Measurements from ENCODE around the gene FAM168A.
"Not testable (repeated sequence)": the region's sequence is repeated elsewhere in the genome, so short reads cannot be mapped to it uniquely, and the experiment has no call there.

Gene FAM168A

GRCh38 chr11:73470036-73470612 is 127.8 kb downstream of the FAM168A start:
- not testable (repeated sequence) for H3K27me3 Mint-ChIP-seq (ENCODE audit: low read depth); H3K4me1 Mint-ChIP-seq (ENCODE audit: low read depth); H3K4me3 Mint-ChIP-seq; H3K36me3 Mint-ChIP-seq (ENCODE audit: low read depth); H3K27ac Mint-ChIP-seq; DNase-seq (ENCODE audit: low spot score); H3K9me3 Mint-ChIP-seq

DNA sequence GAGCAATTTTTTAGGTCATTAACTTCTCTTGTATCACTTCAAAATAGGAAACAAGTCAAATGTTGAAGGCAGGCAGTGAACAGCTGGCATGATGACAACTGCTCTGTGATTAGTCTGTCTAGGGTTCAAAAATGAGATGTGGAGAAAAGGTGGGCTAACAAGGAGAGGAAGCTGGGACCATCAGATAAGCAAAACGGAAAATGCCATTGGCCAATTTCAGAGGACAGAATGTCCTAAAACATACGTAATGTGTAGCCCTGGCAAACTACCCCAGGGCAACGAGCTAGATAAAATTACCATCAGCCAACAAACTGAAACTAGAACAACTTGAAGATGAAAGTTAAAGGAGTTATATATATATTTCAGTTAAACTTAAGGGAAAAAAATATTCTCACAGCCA is 128.5 kb downstream of the FAM168A start:
- H3K9me3 Mint-ChIP-seq = no peaks in the 10 kb centered on the region
- H3K36me3 Mint-ChIP-seq (ENCODE audit: low read depth) = no peaks in the 10 kb centered on the region
- H3K27me3 Mint-ChIP-seq (ENCODE audit: low read depth) = no peaks in the 10 kb centered on the region
- no peak overlapping the region for H3K4me3 Mint-ChIP-seq
- DNase-seq (ENCODE audit: low spot score) = no peak
- no peak overlapping the region for H3K27ac Mint-ChIP-seq
- H3K4me1 Mint-ChIP-seq (ENCODE audit: low read depth) = no peaks in the 10 kb centered on the region

- Mint-ChIP-seq H3K4me3 (no peak overlapping the region), H3K9me3 (no peaks in the 10 kb centered on the region), H3K27me3 (ENCODE audit: low read depth) (no peaks in the 10 kb centered on the region), H3K36me3 (ENCODE audit: low read depth) (no peaks in the 10 kb centered on the region), H3K4me1 (ENCODE audit: low read depth) (no peaks in the 10 kb centered on the region), H3K27ac (no peak overlapping the region)
- DNase-seq (ENCODE audit: low spot score) = no peak
These were observed 129.2 kb downstream of the FAM168A start for GRCh38 chr11:73468590-73469161.

DNA sequence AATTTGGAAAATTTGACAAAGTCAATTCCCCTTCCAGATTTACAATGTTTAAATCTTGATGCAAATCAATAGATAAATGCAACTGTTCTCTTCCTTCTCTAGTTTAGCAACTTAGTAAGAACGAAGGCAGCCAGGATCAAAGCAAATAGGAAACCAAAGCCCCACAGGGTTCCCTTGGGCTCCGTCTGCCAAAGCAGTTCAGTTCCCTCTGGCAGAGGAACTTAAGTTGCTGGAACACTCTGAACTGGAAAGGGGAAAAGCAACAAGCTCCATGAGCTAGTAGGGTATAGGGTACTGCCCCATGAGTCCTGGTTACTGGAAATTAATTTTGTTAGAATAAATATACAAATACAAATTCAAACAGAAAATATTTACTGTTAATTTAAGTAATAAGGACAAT is 130.4 kb downstream of the FAM168A start:
- Mint-ChIP-seq H3K4me1 (ENCODE audit: low read depth) (no peaks in the 10 kb centered on the region), H3K9me3 (no peaks in the 10 kb centered on the region), H3K36me3 (ENCODE audit: low read depth) (no peaks in the 10 kb centered on the region), H3K4me3 (no peak overlapping the region), H3K27ac (no peak overlapping the region), H3K27me3 (ENCODE audit: low read depth) (no peaks in the 10 kb centered on the region)
- DNase-seq (ENCODE audit: low spot score) = no peak

DNA sequence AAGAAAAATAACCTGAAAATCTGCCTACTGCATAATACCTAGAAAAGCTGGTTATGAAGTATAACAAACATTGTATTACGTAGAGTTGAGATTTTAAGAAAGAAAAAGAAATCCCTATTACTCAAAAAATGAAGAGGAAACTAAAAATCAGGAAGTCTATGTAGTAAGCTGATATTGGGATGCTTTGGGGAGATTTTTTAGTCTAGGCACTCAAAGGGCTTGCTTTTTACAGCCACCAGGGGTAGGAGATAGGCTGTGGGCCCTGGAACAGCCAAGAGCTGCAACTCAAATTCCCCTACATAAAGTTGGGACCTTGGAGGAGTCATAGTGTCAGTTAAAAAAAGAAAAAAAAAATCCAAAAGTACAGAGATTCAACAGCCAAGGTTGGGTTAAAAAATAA is 131.3 kb downstream of the FAM168A start:
- peaks cover 7% of the 10 kb centered on the region for H3K4me1 Mint-ChIP-seq (ENCODE audit: low read depth)
- no peaks in the 10 kb centered on the region for H3K9me3 Mint-ChIP-seq
- H3K27me3 Mint-ChIP-seq (ENCODE audit: low read depth) = no peaks in the 10 kb centered on the region
- DNase-seq (ENCODE audit: low spot score) = no peak
- H3K27ac Mint-ChIP-seq = no peak overlapping the region
- H3K4me3 Mint-ChIP-seq = no peak overlapping the region
- H3K36me3 Mint-ChIP-seq (ENCODE audit: low read depth) = no peaks in the 10 kb centered on the region

- no peaks in the 10 kb centered on the region for H3K36me3 Mint-ChIP-seq (ENCODE audit: low read depth)
- H3K4me1 Mint-ChIP-seq (ENCODE audit: low read depth) = peaks cover 9% of the 10 kb centered on the region
- H3K9me3 Mint-ChIP-seq = no peaks in the 10 kb centered on the region
- no peak overlapping the region for H3K4me3 Mint-ChIP-seq
- no peak overlapping the region for H3K27ac Mint-ChIP-seq
- no peaks in the 10 kb centered on the region for H3K27me3 Mint-ChIP-seq (ENCODE audit: low read depth)
- no peak for DNase-seq (ENCODE audit: low spot score)
These were observed 132.0 kb downstream of the FAM168A start for GRCh38 chr11:73465871-73466270.

DNA sequence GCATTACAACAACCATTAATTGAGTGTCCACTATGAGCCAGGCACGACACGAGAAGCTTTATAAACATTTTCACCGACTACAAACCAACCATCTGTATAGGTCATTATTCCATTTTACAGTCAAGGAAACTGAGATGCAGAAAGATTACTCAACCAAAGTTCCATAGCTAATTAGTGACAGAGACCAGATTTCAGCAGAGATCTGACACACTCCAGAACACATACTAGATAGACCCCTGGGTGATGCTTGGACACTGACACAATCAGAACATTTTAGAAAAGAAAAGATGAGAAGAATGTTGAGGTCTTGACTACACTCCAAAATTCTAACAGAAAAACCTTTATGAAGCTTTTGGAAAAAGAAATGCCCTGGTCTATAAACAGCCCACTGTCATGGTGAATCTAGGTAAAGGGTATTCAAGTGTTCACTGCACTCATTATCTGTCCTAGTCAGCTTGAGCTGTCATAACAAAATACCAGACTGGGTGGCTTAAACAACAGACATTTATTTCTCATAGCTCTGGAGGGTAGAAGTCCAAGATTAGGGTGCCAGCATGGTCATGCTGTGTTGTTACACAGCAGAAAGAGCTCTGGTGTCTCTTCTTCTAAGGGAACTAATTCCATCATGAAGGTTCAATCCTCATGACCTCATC is 132.8 kb downstream of the FAM168A start:
- Mint-ChIP-seq H3K4me1 (ENCODE audit: low read depth) (peaks cover 9% of the 10 kb centered on the region), H3K36me3 (ENCODE audit: low read depth) (no peaks in the 10 kb centered on the region), H3K27me3 (ENCODE audit: low read depth) (no peaks in the 10 kb centered on the region), H3K4me3 (no peak overlapping the region), H3K9me3 (no peaks in the 10 kb centered on the region), H3K27ac (no peak overlapping the region)
- no peak for DNase-seq (ENCODE audit: low spot score)

DNA sequence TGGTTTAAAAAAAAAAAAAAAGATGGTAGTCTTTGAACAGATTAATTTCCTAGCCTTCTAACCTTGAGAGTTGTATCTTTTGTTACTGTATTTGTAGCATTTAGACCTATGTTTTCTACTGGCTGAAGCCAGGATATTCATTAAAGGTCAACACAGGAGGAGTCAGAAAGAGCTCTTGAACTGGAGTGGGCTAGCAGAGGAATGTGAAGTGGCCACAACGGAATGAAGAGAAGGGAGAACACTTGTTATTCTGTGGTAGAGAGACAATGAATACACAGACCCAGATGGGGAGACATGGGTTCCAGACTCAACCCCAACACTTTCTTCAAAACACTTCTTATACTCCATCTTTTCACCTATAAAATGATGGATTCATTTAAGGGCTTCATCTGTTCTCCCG is 133.6 kb downstream of the FAM168A start:
- Mint-ChIP-seq H3K9me3 (no peaks in the 10 kb centered on the region), H3K27ac (no peak overlapping the region)
- DNase-seq (ENCODE audit: low spot score) = no peak

GRCh38 chr11:73463359-73463758 is 134.6 kb downstream of the FAM168A start:
- Mint-ChIP-seq H3K36me3 (ENCODE audit: low read depth) (no peaks in the 10 kb centered on the region), H3K4me3 (no peak overlapping the region), H3K27ac (no peak overlapping the region), H3K9me3 (no peaks in the 10 kb centered on the region), H3K27me3 (ENCODE audit: low read depth) (no peaks in the 10 kb centered on the region), H3K4me1 (ENCODE audit: low read depth) (peaks cover 9% of the 10 kb centered on the region)
- DNase-seq (ENCODE audit: low spot score) = no peak

More for the DNA sequence above, 133.6 kb downstream of the FAM168A start:
- H3K4me1 Mint-ChIP-seq (ENCODE audit: low read depth) = peaks cover 9% of the 10 kb centered on the region
- H3K4me3 Mint-ChIP-seq = no peak overlapping the region
- no peaks in the 10 kb centered on the region for H3K27me3 Mint-ChIP-seq (ENCODE audit: low read depth)
- no peaks in the 10 kb centered on the region for H3K36me3 Mint-ChIP-seq (ENCODE audit: low read depth)

GRCh38 chr11:73461964-73462363 is 135.9 kb downstream of the FAM168A start:
- H3K4me1 Mint-ChIP-seq (ENCODE audit: low read depth) = peaks cover 9% of the 10 kb centered on the region
- no peaks in the 10 kb centered on the region for H3K27me3 Mint-ChIP-seq (ENCODE audit: low read depth)
- no peak overlapping the region for H3K4me3 Mint-ChIP-seq
- no peak overlapping the region for H3K27ac Mint-ChIP-seq
- H3K9me3 Mint-ChIP-seq = no peaks in the 10 kb centered on the region
- H3K36me3 Mint-ChIP-seq (ENCODE audit: low read depth) = no peaks in the 10 kb centered on the region
- no peak for DNase-seq (ENCODE audit: low spot score)

DNA sequence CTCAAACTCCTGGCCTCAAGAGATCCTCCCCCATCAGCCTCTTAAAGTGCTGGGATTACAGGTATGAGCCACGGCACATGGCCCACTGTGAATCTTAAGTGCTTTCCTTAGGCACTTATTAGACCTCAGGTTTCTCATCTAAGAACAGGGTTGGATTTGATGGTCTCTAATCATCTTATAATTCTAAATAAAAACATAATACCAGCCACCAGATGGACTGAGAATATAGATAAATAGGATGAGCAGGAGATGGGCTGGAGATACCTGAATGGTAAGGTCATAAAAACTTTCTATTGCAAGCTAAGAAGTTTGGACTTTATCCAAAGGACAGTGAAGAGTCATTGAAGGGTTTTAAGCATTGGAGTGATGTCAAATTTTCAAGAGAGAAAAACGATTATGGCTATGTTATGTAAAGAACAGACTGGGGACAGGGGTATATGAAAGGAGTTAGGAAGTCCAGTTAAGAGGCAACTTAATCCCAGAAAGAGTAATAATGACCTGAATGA is 136.5 kb downstream of the FAM168A start:
- peaks cover 9% of the 10 kb centered on the region for H3K4me1 Mint-ChIP-seq (ENCODE audit: low read depth)
- no peaks in the 10 kb centered on the region for H3K27me3 Mint-ChIP-seq (ENCODE audit: low read depth)
- no peaks in the 10 kb centered on the region for H3K9me3 Mint-ChIP-seq
- no peak for DNase-seq (ENCODE audit: low spot score)
- H3K36me3 Mint-ChIP-seq (ENCODE audit: low read depth) = no peaks in the 10 kb centered on the region
- no peak overlapping the region for H3K4me3 Mint-ChIP-seq
- no peak overlapping the region for H3K27ac Mint-ChIP-seq

DNA sequence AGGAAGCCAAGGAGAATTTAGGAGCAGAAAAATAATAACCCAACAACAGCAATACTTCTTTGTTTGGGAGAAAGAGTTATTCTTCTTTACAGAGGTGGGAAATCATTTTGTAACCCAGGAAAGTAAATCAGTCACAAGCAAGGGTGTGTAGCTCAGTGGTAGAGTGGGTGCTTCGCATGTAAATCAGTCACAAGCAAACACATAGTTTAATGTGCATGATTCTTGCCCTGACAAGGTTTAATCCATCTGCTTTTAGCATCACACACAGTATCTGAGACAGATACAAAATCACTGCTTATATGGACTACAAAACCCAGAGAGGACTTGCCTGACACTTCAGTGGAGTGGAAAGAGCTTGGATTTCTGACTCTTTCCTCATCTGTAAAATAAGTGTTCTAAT is 139.7 kb downstream of the FAM168A start:
- Mint-ChIP-seq H3K4me1 (ENCODE audit: low read depth) (peaks cover 9% of the 10 kb centered on the region), H3K27me3 (ENCODE audit: low read depth) (no peaks in the 10 kb centered on the region), H3K9me3 (no peaks in the 10 kb centered on the region), H3K27ac (no peak overlapping the region), H3K36me3 (ENCODE audit: low read depth) (no peaks in the 10 kb centered on the region), H3K4me3 (no peak overlapping the region)
- DNase-seq (ENCODE audit: low spot score) = no peak

GRCh38 chr11:73454987-73455386 is 142.9 kb downstream of the FAM168A start:
- H3K36me3 Mint-ChIP-seq (ENCODE audit: low read depth) = no peaks in the 10 kb centered on the region
- H3K4me1 Mint-ChIP-seq (ENCODE audit: low read depth) = peaks cover 3% of the 10 kb centered on the region
- DNase-seq (ENCODE audit: low spot score) = no peak
- no peaks in the 10 kb centered on the region for H3K9me3 Mint-ChIP-seq
- H3K27me3 Mint-ChIP-seq (ENCODE audit: low read depth) = no peaks in the 10 kb centered on the region
- H3K4me3 Mint-ChIP-seq = no peak overlapping the region
- H3K27ac Mint-ChIP-seq = no peak overlapping the region

DNA sequence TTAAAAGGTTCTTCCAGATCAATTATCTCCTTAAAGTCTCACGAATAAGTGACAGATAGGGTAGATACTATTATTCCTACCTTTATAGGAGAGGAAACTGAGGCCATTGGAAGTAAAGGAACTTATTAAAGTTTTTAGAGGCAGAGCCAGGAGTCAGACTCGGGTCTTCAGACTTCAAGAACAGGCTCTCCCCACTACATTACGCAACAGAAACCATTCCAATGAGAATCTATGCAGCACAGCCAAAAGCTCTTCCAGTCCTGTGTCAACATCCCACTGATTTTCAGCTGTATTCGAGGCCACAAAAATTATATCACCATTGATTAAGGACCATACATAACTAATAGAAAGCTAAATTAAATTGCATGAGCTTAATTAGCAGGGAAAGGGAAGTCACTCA is 144.3 kb downstream of the FAM168A start:
- Mint-ChIP-seq H3K27ac (no peak overlapping the region), H3K36me3 (ENCODE audit: low read depth) (no peaks in the 10 kb centered on the region), H3K9me3 (no peaks in the 10 kb centered on the region), H3K4me3 (no peak overlapping the region), H3K27me3 (ENCODE audit: low read depth) (no peaks in the 10 kb centered on the region), H3K4me1 (ENCODE audit: low read depth) (peaks cover 3% of the 10 kb centered on the region)
- no peak for DNase-seq (ENCODE audit: low spot score)
